Measurements from ENCODE around the gene RFX8. TPM values are rescaled to one million over a fixed set of nuclear protein-coding genes. Genes with fewer than 3 reads are reported as not detected.

Gene RFX8
- total and polyA plus RNA-seq, 2 of the 13 experiments (the other 11 are each of a cell fraction or from before 2014, with no cell fraction given) = not detected

GRCh38 chr2:101463421-101463820 lies 11.5 kb downstream of the RFX8 start (continued):
- TF ChIP-seq ZNF18 (CRISPR knock-in tag; IDR thresholded peaks at IDR 0.05; ENCODE audit: insufficient replicate concordance) (no peak), BHLHE40 (IDR thresholded peaks at IDR 0.05; ENCODE audit: low read length) (0 out of 2 replicates have a peak, but pooled peaks have one; percentile 7), THAP8 (CRISPR knock-in tag; IDR thresholded peaks at IDR 0.05; ENCODE audit: borderline replicate concordance) (no peak), NRL (CRISPR knock-in tag; IDR thresholded peaks at IDR 0.05; ENCODE audit: borderline replicate concordance) (0 out of 2 replicates have a peak, but pooled peaks have one; percentile 48), AKNA (CRISPR knock-in tag; IDR thresholded peaks at IDR 0.05; ENCODE audit: borderline replicate concordance) (no peak), NFYC (CRISPR knock-in tag; IDR thresholded peaks at IDR 0.05) (no peak), HNF4A (CRISPR knock-in tag; IDR thresholded peaks at IDR 0.05) (no peak)
